Measurements from ENCODE around the gene GNPTAB.
"Not testable (repeated sequence)": the region's sequence is repeated elsewhere in the genome, so short reads cannot be mapped to it uniquely, and the experiment has no call there.

GNPTAB gene

GRCh38 chr12:101859664-101860607 lies 29.2 kb upstream of the GNPTAB start:
- no peak for TF ChIP-seq JUND (IDR thresholded peaks at IDR 0.05; ENCODE audit: low read depth)
- in situ Hi-C loops (cut with HindIII; ENCODE audit: low pct_unique_long_range_greater_than_20kb, low sequenced_read_pairs), result no loop called here
- no peak for DNase-seq (ENCODE audit: low read depth in 1 of 2, low spot score in 1 of 2)

GRCh38 chr12:101858361-101858760 lies 27.6 kb upstream of the GNPTAB start:
- in situ Hi-C loops (cut with HindIII; ENCODE audit: low pct_unique_long_range_greater_than_20kb, low sequenced_read_pairs), result no loop called here
- DNase-seq (ENCODE audit: low read depth in 1 of 2, low spot score in 1 of 2), result no peak
- no peak for TF ChIP-seq JUND (IDR thresholded peaks at IDR 0.05; ENCODE audit: low read depth)

- in situ Hi-C loops (cut with HindIII; ENCODE audit: low pct_unique_long_range_greater_than_20kb, low sequenced_read_pairs), result no loop called here
- DNase-seq (ENCODE audit: low read depth in 1 of 2, low spot score in 1 of 2), result no peak
- no peak for TF ChIP-seq JUND (IDR thresholded peaks at IDR 0.05; ENCODE audit: low read depth)
Measured at GRCh38 chr12:101857043-101857558, 26.3 kb upstream of the GNPTAB start.

GRCh38 chr12:101856614-101857013 lies 25.9 kb upstream of the GNPTAB start:
- in situ Hi-C loops (cut with HindIII; ENCODE audit: low pct_unique_long_range_greater_than_20kb, low sequenced_read_pairs); DNase-seq (ENCODE audit: low read depth in 1 of 2, low spot score in 1 of 2): not testable (repeated sequence)

GRCh38 chr12:101855976-101856375 lies 25.2 kb upstream of the GNPTAB start:
- in situ Hi-C loops (cut with HindIII; ENCODE audit: low pct_unique_long_range_greater_than_20kb, low sequenced_read_pairs), result no loop called here
- no peak for DNase-seq (ENCODE audit: low read depth in 1 of 2, low spot score in 1 of 2)
- no peak for TF ChIP-seq JUND (IDR thresholded peaks at IDR 0.05; ENCODE audit: low read depth)

GRCh38 chr12:101855364-101855884 lies 24.7 kb upstream of the GNPTAB start:
- peak in 1 of 2 experiments; percentile 54 for DNase-seq (ENCODE audit: low read depth in 1 of 2, low spot score in 1 of 2)
- in situ Hi-C loops (cut with HindIII; ENCODE audit: low pct_unique_long_range_greater_than_20kb, low sequenced_read_pairs), result no loop called here
- TF ChIP-seq JUND (IDR thresholded peaks at IDR 0.05; ENCODE audit: low read depth), result no peak

- in situ Hi-C loops (cut with HindIII; ENCODE audit: low pct_unique_long_range_greater_than_20kb, low sequenced_read_pairs), result no loop called here
- no peak for DNase-seq (ENCODE audit: low read depth in 1 of 2, low spot score in 1 of 2)
- no peak for TF ChIP-seq JUND (IDR thresholded peaks at IDR 0.05; ENCODE audit: low read depth)
Measured at GRCh38 chr12:101854747-101855146, 24.0 kb upstream of the GNPTAB start.

- no peak for DNase-seq (ENCODE audit: low read depth in 1 of 2, low spot score in 1 of 2)
- TF ChIP-seq JUND (IDR thresholded peaks at IDR 0.05; ENCODE audit: low read depth), result no peak
- in situ Hi-C loops (cut with HindIII; ENCODE audit: low pct_unique_long_range_greater_than_20kb, low sequenced_read_pairs), result no loop called here
Measured at GRCh38 chr12:101852998-101853397, 22.2 kb upstream of the GNPTAB start.

GRCh38 chr12:101850199-101850598 lies 19.4 kb upstream of the GNPTAB start:
- in situ Hi-C loops (cut with HindIII; ENCODE audit: low pct_unique_long_range_greater_than_20kb, low sequenced_read_pairs), result no loop called here
- TF ChIP-seq JUND (IDR thresholded peaks at IDR 0.05; ENCODE audit: low read depth), result no peak
- DNase-seq (ENCODE audit: low read depth in 1 of 2, low spot score in 1 of 2), result no peak

- no peak for DNase-seq (ENCODE audit: low read depth in 1 of 2, low spot score in 1 of 2)
- TF ChIP-seq JUND (IDR thresholded peaks at IDR 0.05; ENCODE audit: low read depth), result no peak
- in situ Hi-C loops (cut with HindIII; ENCODE audit: low pct_unique_long_range_greater_than_20kb, low sequenced_read_pairs), result no loop called here
Measured at GRCh38 chr12:101847325-101847724, 16.6 kb upstream of the GNPTAB start.

GRCh38 chr12:101845137-101845711 lies 14.5 kb upstream of the GNPTAB start:
- in situ Hi-C loops (cut with HindIII; ENCODE audit: low pct_unique_long_range_greater_than_20kb, low sequenced_read_pairs), result no loop called here
- no peak for TF ChIP-seq JUND (IDR thresholded peaks at IDR 0.05; ENCODE audit: low read depth)
- no peak for DNase-seq (ENCODE audit: low read depth in 1 of 2, low spot score in 1 of 2)

GRCh38 chr12:101841069-101841468 lies 10.3 kb upstream of the GNPTAB start:
- in situ Hi-C loops (cut with HindIII; ENCODE audit: low pct_unique_long_range_greater_than_20kb, low sequenced_read_pairs), result no loop called here
- no peak for DNase-seq (ENCODE audit: low read depth in 1 of 2, low spot score in 1 of 2)
- TF ChIP-seq JUND (IDR thresholded peaks at IDR 0.05; ENCODE audit: low read depth), result no peak

Measured in T47D (cell line).